ENCODE data around the gene CDH7.

The CDH7 gene

GRCh38 chr18:65869527-65869926, 118.7 kb downstream of the CDH7 start:
- DNase-seq (ENCODE audit: extremely low spot score), result no peak
- ChIA-PET POLR2A (no interaction called here), CTCF (no interaction called here)
- no peak for TF ChIP-seq SUZ12 (IDR thresholded peaks at IDR 0.05)
- no peak for TF ChIP-seq FOXK2 (IDR thresholded peaks at IDR 0.05)
- no peak for TF ChIP-seq ARNT (IDR thresholded peaks at IDR 0.05)
- no peak for TF ChIP-seq BHLHE40 (IDR thresholded peaks at IDR 0.05; ENCODE audit: borderline replicate concordance)
- TF ChIP-seq LEF1 (IDR thresholded peaks at IDR 0.05; ENCODE audit: borderline replicate concordance), result no peak
- TF ChIP-seq TARDBP (IDR thresholded peaks at IDR 0.05), result no peak
- TF ChIP-seq HDGF (IDR thresholded peaks at IDR 0.05; ENCODE audit: borderline replicate concordance), result no peak

- DNase-seq (ENCODE audit: extremely low spot score), result no peak
- ChIA-PET POLR2A (no interaction called here), CTCF (interaction anchor here (0.7 kb wide), 1 partner anchor 53 kb away, joined by 3 read pairs; no protein-coding TSS in a partner anchor)
- TF ChIP-seq TARDBP (IDR thresholded peaks at IDR 0.05) (no peak), HDGF (IDR thresholded peaks at IDR 0.05; ENCODE audit: borderline replicate concordance) (no peak), FOXK2 (IDR thresholded peaks at IDR 0.05) (no peak), L3MBTL2 (conservative IDR thresholded peaks at IDR 0.05) (no peak), NFRKB (IDR thresholded peaks at IDR 0.05) (no peak), ELF4 (IDR thresholded peaks at IDR 0.05) (no peak), SUZ12 (IDR thresholded peaks at IDR 0.05) (no peak), LEF1 (IDR thresholded peaks at IDR 0.05; ENCODE audit: borderline replicate concordance) (no peak), SP1 (IDR thresholded peaks at IDR 0.05) (no peak), BHLHE40 (IDR thresholded peaks at IDR 0.05; ENCODE audit: borderline replicate concordance) (no peak), ARNT (IDR thresholded peaks at IDR 0.05) (no peak)
Measured at GRCh38 chr18:65876310-65876709, 125.5 kb downstream of the CDH7 start.

- no peak for TF ChIP-seq FOXA1 (IDR thresholded peaks at IDR 0.05)
- TF ChIP-seq TARDBP (IDR thresholded peaks at IDR 0.05), result no peak
- TF ChIP-seq PKNOX1 (IDR thresholded peaks at IDR 0.05), result no peak
- no peak for TF ChIP-seq SP1 (IDR thresholded peaks at IDR 0.05)
- TF ChIP-seq HDGF (IDR thresholded peaks at IDR 0.05; ENCODE audit: borderline replicate concordance), result no peak
- TF ChIP-seq FOXK2 (IDR thresholded peaks at IDR 0.05), result no peak
- no peak for TF ChIP-seq ZNF384 (IDR thresholded peaks at IDR 0.05)
- TF ChIP-seq ELF4 (IDR thresholded peaks at IDR 0.05), result no peak
- TF ChIP-seq SUZ12 (IDR thresholded peaks at IDR 0.05), result no peak
- no peak for TF ChIP-seq ARNT (IDR thresholded peaks at IDR 0.05)
- no peak for TF ChIP-seq CTBP1 (IDR thresholded peaks at IDR 0.05; ENCODE audit: borderline replicate concordance)
- TF ChIP-seq L3MBTL2 (conservative IDR thresholded peaks at IDR 0.05), result no peak
- TF ChIP-seq BHLHE40 (IDR thresholded peaks at IDR 0.05; ENCODE audit: borderline replicate concordance), result no peak
- no peak for TF ChIP-seq LEF1 (IDR thresholded peaks at IDR 0.05; ENCODE audit: borderline replicate concordance)
- no peak for TF ChIP-seq NFRKB (IDR thresholded peaks at IDR 0.05)
- no peak for TF ChIP-seq FOXM1 (IDR thresholded peaks at IDR 0.05; ENCODE audit: borderline replicate concordance)
- no peak for DNase-seq (ENCODE audit: extremely low spot score)
- ChIA-PET POLR2A (no interaction called here), CTCF (no interaction called here)
Measured at GRCh38 chr18:65897292-65897691, 146.5 kb downstream of the CDH7 start.

GRCh38 chr18:65901522-65901921, 150.7 kb downstream of the CDH7 start:
- ChIA-PET CTCF (no interaction called here), POLR2A (no interaction called here)
- DNase-seq (ENCODE audit: extremely low spot score), result no peak
- no peak for TF ChIP-seq TARDBP (IDR thresholded peaks at IDR 0.05)
- no peak for TF ChIP-seq ELF4 (IDR thresholded peaks at IDR 0.05)
- TF ChIP-seq ZNF384 (IDR thresholded peaks at IDR 0.05), result no peak
- TF ChIP-seq ARNT (IDR thresholded peaks at IDR 0.05), result no peak
- no peak for TF ChIP-seq BHLHE40 (IDR thresholded peaks at IDR 0.05; ENCODE audit: borderline replicate concordance)
- TF ChIP-seq FOXK2 (IDR thresholded peaks at IDR 0.05), result no peak
- no peak for TF ChIP-seq LEF1 (IDR thresholded peaks at IDR 0.05; ENCODE audit: borderline replicate concordance)
- no peak for TF ChIP-seq SUZ12 (IDR thresholded peaks at IDR 0.05)
- TF ChIP-seq L3MBTL2 (conservative IDR thresholded peaks at IDR 0.05), result no peak
- no peak for TF ChIP-seq NFRKB (IDR thresholded peaks at IDR 0.05)
- no peak for TF ChIP-seq FOXM1 (IDR thresholded peaks at IDR 0.05; ENCODE audit: borderline replicate concordance)
- TF ChIP-seq CTBP1 (IDR thresholded peaks at IDR 0.05; ENCODE audit: borderline replicate concordance), result no peak

GRCh38 chr18:65906621-65907034, 155.8 kb downstream of the CDH7 start:
- CTCF ChIA-PET, result no interaction called here

GRCh38 chr18:65907281-65907680, 156.5 kb downstream of the CDH7 start:
- CTCF ChIA-PET, result no interaction called here
- TF ChIP-seq FOXM1 (IDR thresholded peaks at IDR 0.05; ENCODE audit: borderline replicate concordance), result no peak
- no peak for TF ChIP-seq FOXA1 (IDR thresholded peaks at IDR 0.05)
- TF ChIP-seq TARDBP (IDR thresholded peaks at IDR 0.05), result no peak
- TF ChIP-seq ARNT (IDR thresholded peaks at IDR 0.05), result no peak
- no peak for TF ChIP-seq BHLHE40 (IDR thresholded peaks at IDR 0.05; ENCODE audit: borderline replicate concordance)
- TF ChIP-seq PKNOX1 (IDR thresholded peaks at IDR 0.05), result no peak
- no peak for TF ChIP-seq HDGF (IDR thresholded peaks at IDR 0.05; ENCODE audit: borderline replicate concordance)
- TF ChIP-seq SP1 (IDR thresholded peaks at IDR 0.05), result no peak
- no peak for TF ChIP-seq NFRKB (IDR thresholded peaks at IDR 0.05)
- TF ChIP-seq ELF4 (IDR thresholded peaks at IDR 0.05), result no peak
- TF ChIP-seq LEF1 (IDR thresholded peaks at IDR 0.05; ENCODE audit: borderline replicate concordance), result no peak
- TF ChIP-seq SUZ12 (IDR thresholded peaks at IDR 0.05), result no peak
- TF ChIP-seq FOXK2 (IDR thresholded peaks at IDR 0.05), result no peak
- POLR2A ChIA-PET, result no interaction called here
- DNase-seq (ENCODE audit: extremely low spot score), result no peak

More at GRCh38 chr18:65906621-65907034, 155.8 kb downstream of the CDH7 start:
- POLR2A ChIA-PET, result no interaction called here
- DNase-seq (ENCODE audit: extremely low spot score), result no peak
- no peak for TF ChIP-seq FOXM1 (IDR thresholded peaks at IDR 0.05; ENCODE audit: borderline replicate concordance)
- TF ChIP-seq L3MBTL2 (conservative IDR thresholded peaks at IDR 0.05), result no peak
- TF ChIP-seq HDGF (IDR thresholded peaks at IDR 0.05; ENCODE audit: borderline replicate concordance), result no peak
- TF ChIP-seq PKNOX1 (IDR thresholded peaks at IDR 0.05), result no peak
- no peak for TF ChIP-seq BHLHE40 (IDR thresholded peaks at IDR 0.05; ENCODE audit: borderline replicate concordance)
- TF ChIP-seq SP1 (IDR thresholded peaks at IDR 0.05), result no peak

Measured in HEK293T (cell line).